Left ventricle myocardium inferior (tissue), 1 donor: Measurements from ENCODE around the gene SORCS2. TPM values are rescaled to one million over a fixed set of nuclear protein-coding genes. Genes with fewer than 3 reads are reported as not detected.

ENCODE experiments used
- DNase-seq: peaks from one replicate; pipeline ENCODE4 v3.0.0-alpha.2; 2020
- H3K27ac ChIP-seq: fragments of 200-600 bp; replicated peaks from 2 replicates; pipeline ENCODE4 v1.8.0; 2021
- H3K27me3 ChIP-seq: fragments of 200-600 bp; 2 replicates; pipeline ENCODE4 v1.8.0; 2021; ENCODE audit warnings: low read depth
- H3K36me3 ChIP-seq: fragments of 200-600 bp; 2 replicates; pipeline ENCODE4 v1.8.0; 2021
- H3K4me1 ChIP-seq: fragments of 200-600 bp; 2 replicates; pipeline ENCODE4 v1.8.0; 2021
- H3K4me3 ChIP-seq: fragments of 200-600 bp; 2 replicates; pipeline ENCODE4 v1.8.0; 2021; ENCODE audit warnings: mild to moderate bottlenecking, moderate library complexity
- H3K9me3 ChIP-seq: fragments of 200-600 bp; replicated peaks from 2 replicates; pipeline ENCODE4 v1.8.0; 2021
- CTCF ChIP-seq: fragments of 200-600 bp; IDR thresholded peaks from 2 replicates; pipeline ENCODE4 v1.8.0; 2021; ENCODE audit warnings: antibody characterized with exemption, mild to moderate bottlenecking, borderline replicate concordance
- intact Hi-C: fragments of 100-400 bp; cut with micrococcal nuclease; formaldehyde crosslinking; loops from one replicate; pipeline ENCODE4 v1.11.0; 2022
- total RNA-seq: library from RNA; stranded (reverse); fragmentation: NEBNext Ultra II Directional; extraction: Animal tissue kit (Norgen Biotek cat#: 25700); gene quantifications from one replicate; pipeline ENCODE4 v1.2.1, GENCODE V29; 2021
- donor health status: DM: no; HTN: yes; CAD: no; lungs with severe emphysema.

The SORCS2 gene
- total RNA-seq, 1 donor from 2014 or later = 1.2 TPM

- peak; percentile 1 for DNase-seq
- peaks cover 12% of the 10 kb centered on the region for H3K27me3 ChIP-seq
- intact Hi-C loops = no loop called here
These were observed 232.3 kb downstream of the SORCS2 start for GRCh38 chr4:7424553-7425111.

GRCh38 chr4:7425124-7425523, 232.8 kb downstream of the SORCS2 start:
- peak; percentile 3 for DNase-seq

More at GRCh38 chr4:7424553-7425111, 232.3 kb downstream of the SORCS2 start:
- Histone ChIP-seq H3K4me1 (peaks cover under 1% of the 10 kb centered on the region), H3K4me3 (no peak overlapping the region), H3K9me3 (no peaks in the 10 kb centered on the region), H3K36me3 (no peaks in the 10 kb centered on the region), H3K27ac (no peak overlapping the region)
- TF ChIP-seq CTCF = no peak

GRCh38 chr4:7425591-7426468, 233.5 kb downstream of the SORCS2 start:
- H3K27me3 ChIP-seq = peaks cover 12% of the 10 kb centered on the region
- H3K36me3 ChIP-seq = no peaks in the 10 kb centered on the region
- intact Hi-C loops = no loop called here
- no peaks in the 10 kb centered on the region for H3K9me3 ChIP-seq
- no peak overlapping the region for H3K27ac ChIP-seq
- DNase-seq = peak; percentile 7
- no peak overlapping the region for H3K4me3 ChIP-seq
- TF ChIP-seq CTCF = no peak
- H3K4me1 ChIP-seq = peaks cover 4% of the 10 kb centered on the region

More at GRCh38 chr4:7425124-7425523, 232.8 kb downstream of the SORCS2 start:
- H3K27ac ChIP-seq = no peak overlapping the region
- no peak for TF ChIP-seq CTCF
- H3K9me3 ChIP-seq = no peaks in the 10 kb centered on the region
- no peak overlapping the region for H3K4me3 ChIP-seq
- peaks cover 4% of the 10 kb centered on the region for H3K4me1 ChIP-seq
- intact Hi-C loops = no loop called here
- peaks cover 12% of the 10 kb centered on the region for H3K27me3 ChIP-seq
- H3K36me3 ChIP-seq = no peaks in the 10 kb centered on the region

- no peak for TF ChIP-seq CTCF
- H3K9me3 ChIP-seq = no peaks in the 10 kb centered on the region
- H3K4me3 ChIP-seq = no peak overlapping the region
- DNase-seq = peak; percentile 11
- H3K4me1 ChIP-seq = peaks cover 4% of the 10 kb centered on the region
- peaks cover 7% of the 10 kb centered on the region for H3K27me3 ChIP-seq
- no peaks in the 10 kb centered on the region for H3K36me3 ChIP-seq
- intact Hi-C loops = no loop called here
- H3K27ac ChIP-seq = no peak overlapping the region
These were observed 234.3 kb downstream of the SORCS2 start for GRCh38 chr4:7426525-7427171.

DNA sequence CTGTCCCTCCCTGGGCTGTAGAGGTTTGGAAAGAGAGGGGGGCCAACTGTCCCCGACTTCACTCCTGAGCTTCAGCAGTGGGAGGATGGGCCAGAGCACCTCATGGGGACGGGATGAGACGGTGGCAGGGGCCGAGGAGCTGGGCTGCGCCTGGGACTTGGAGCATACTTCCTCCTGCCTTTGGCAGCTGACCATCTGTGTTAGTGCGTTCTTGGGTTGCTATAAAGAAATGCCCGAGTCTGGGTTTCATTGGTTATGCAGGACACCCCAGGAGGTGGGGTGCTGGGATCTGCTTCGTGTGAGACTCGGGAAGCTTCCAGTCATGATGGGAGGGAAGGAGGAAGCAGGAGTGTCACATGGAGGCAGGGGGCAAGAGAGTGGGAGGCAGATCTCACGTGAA, 235.0 kb downstream of the SORCS2 start:
- H3K27ac ChIP-seq = no peak overlapping the region
- intact Hi-C loops = no loop called here
- DNase-seq = peak; percentile 3
- no peak overlapping the region for H3K4me3 ChIP-seq
- H3K36me3 ChIP-seq = no peaks in the 10 kb centered on the region
- peaks cover 4% of the 10 kb centered on the region for H3K4me1 ChIP-seq
- H3K27me3 ChIP-seq = peaks cover 3% of the 10 kb centered on the region
- no peaks in the 10 kb centered on the region for H3K9me3 ChIP-seq
- TF ChIP-seq CTCF = no peak
